IMR-90 (cell line): Measurements from ENCODE around the gene PITPNM2. TPM values are rescaled to one million over a fixed set of nuclear protein-coding genes. Genes with fewer than 3 reads are reported as not detected.

Experiments used
- ATAC-seq: fragments of 200-7000 bp; cut with Tn5 transposase; 2 replicates; pipeline ENCODE4 v1.9.1; 2020; ENCODE audit warnings: low read depth, mild to moderate bottlenecking, moderate library complexity
- BruUV-seq: library from RNA; stranded (reverse); fragments of 400-500 nt; replicated peaks from 2 replicates; lab custom pipeline; 2021; lab: Mats Ljungman, UMichigan
- CTCF ChIA-PET: fragments of 300-600 bp; formaldehyde crosslinking; extraction: SDS; loops from one replicate; lab custom pipeline; 2021; ENCODE audit warnings: antibody characterized with exemption; lab: Yijun Ruan, JAX
- POLR2A ChIA-PET: fragments of 300-600 bp; sonication (Branson Sonifier 250); formaldehyde crosslinking; loops from one replicate; lab custom pipeline; 2022; ENCODE audit warnings: antibody characterized with exemption; ENCODE audit not compliant: unreplicated experiment; lab: Charles Lee
- DNase-seq: peaks from one replicate; pipeline ENCODE4 v3.0.0; 2013
- H2AFZ ChIP-seq: replicated peaks from 2 replicates; pipeline ENCODE3; 2013; ENCODE audit warnings: low read length, mild to moderate bottlenecking; ENCODE audit not compliant: poor library complexity
- H2AK5ac ChIP-seq: 2 replicates; pipeline ENCODE4 v1.6.1; 2013; ENCODE audit warnings: low read depth, low read length, inconsistent platforms
- H2AK9ac ChIP-seq: replicated peaks from 2 replicates; pipeline ENCODE3; 2013; ENCODE audit warnings: mild to moderate bottlenecking, low read depth, low read length, moderate library complexity; ENCODE audit not compliant: poor library complexity
- H2BK120ac ChIP-seq: 2 replicates; pipeline ENCODE4 v1.6.1; 2013; ENCODE audit warnings: low read depth, low read length, inconsistent platforms
- H2BK15ac ChIP-seq: 3 replicates; pipeline ENCODE4 v1.6.1; 2013; ENCODE audit warnings: low read depth, low read length, inconsistent platforms
- H2BK20ac ChIP-seq: 2 replicates; pipeline ENCODE4 v1.6.1; 2013; ENCODE audit warnings: low read depth, mild to moderate bottlenecking, inconsistent platforms, low read length, moderate library complexity
- H2BK5ac ChIP-seq: 2 replicates; pipeline ENCODE4 v1.6.1; 2013; ENCODE audit warnings: mild to moderate bottlenecking, low read depth, low read length, inconsistent platforms; ENCODE audit not compliant: poor library complexity, severe bottlenecking
- H3K14ac ChIP-seq: replicated peaks from 2 replicates; pipeline ENCODE4 v1.6.1; 2013; ENCODE audit warnings: low read depth, low read length, inconsistent platforms
- H3K18ac ChIP-seq: 2 replicates; pipeline ENCODE4 v1.6.1; 2013; ENCODE audit warnings: low read depth, low read length, control low read depth
- H3K23ac ChIP-seq: 2 replicates; pipeline ENCODE4 v1.6.1; 2013; ENCODE audit warnings: low read depth, low read length, inconsistent platforms
- H3K27ac ChIP-seq: 2 replicates; pipeline ENCODE4 v1.5.1; 2013; ENCODE audit warnings: mild to moderate bottlenecking, control low read depth, low read length; ENCODE audit not compliant: insufficient read depth
- H3K27me3 ChIP-seq: 2 replicates; pipeline ENCODE4 v1.6.1; 2013; ENCODE audit warnings: low read length; ENCODE audit not compliant: control insufficient read depth, insufficient read depth
- H3K36me3 ChIP-seq: 2 replicates; pipeline ENCODE4 v1.6.1; 2013; ENCODE audit warnings: low read length, mixed read lengths; ENCODE audit not compliant: control insufficient read depth, insufficient read depth
- H3K4ac ChIP-seq: 2 replicates; pipeline ENCODE4 v1.6.1; 2013; ENCODE audit warnings: low read depth, low read length, inconsistent platforms
- H3K4me1 ChIP-seq: 2 replicates; pipeline ENCODE4 v1.6.1; 2013; ENCODE audit warnings: low read length, mixed read lengths; ENCODE audit not compliant: control insufficient read depth, insufficient read depth
- H3K4me2 ChIP-seq: 2 replicates; pipeline ENCODE4 v1.6.1; 2013; ENCODE audit warnings: low read depth, mild to moderate bottlenecking, control low read depth, low read length, moderate library complexity
- H3K4me3 ChIP-seq: 2 replicates; pipeline ENCODE4 v1.5.1; 2013; ENCODE audit warnings: low read depth, mild to moderate bottlenecking, control low read depth, low read length, moderate library complexity; ENCODE audit not compliant: insufficient read depth
- H3K56ac ChIP-seq: 2 replicates; pipeline ENCODE4 v1.6.1; 2013; ENCODE audit warnings: low read length, inconsistent platforms; ENCODE audit not compliant: insufficient read depth; ENCODE audit errors: extremely low read depth
- H3K79me1 ChIP-seq, 2 experiments: 2 replicates each; pipeline ENCODE4 v1.6.1; 2013; ENCODE audit warnings: low read length in 2 of 2, inconsistent platforms in 1 of 2, low read depth in 1 of 2
- H3K9ac ChIP-seq: 2 replicates; pipeline ENCODE4 v1.6.1; 2013; ENCODE audit warnings: low read depth, low read length, control low read depth
- H3K9me1 ChIP-seq: 2 replicates; pipeline ENCODE4 v1.6.1; 2013; ENCODE audit warnings: low read length, inconsistent platforms; ENCODE audit not compliant: insufficient read depth
- H3K9me3 ChIP-seq: 2 replicates; pipeline ENCODE4 v1.6.1; 2013; ENCODE audit warnings: low read length; ENCODE audit not compliant: control insufficient read depth, insufficient read depth
- H4K20me1 ChIP-seq: 2 replicates; pipeline ENCODE4 v1.6.1; 2013; ENCODE audit warnings: low read length, inconsistent platforms; ENCODE audit not compliant: insufficient read depth
- H4K5ac ChIP-seq: 2 replicates; pipeline ENCODE4 v1.6.1; 2013; ENCODE audit warnings: mild to moderate bottlenecking, low read depth, low read length, control low read depth
- H4K8ac ChIP-seq, 2 experiments: 2 replicates each; pipeline ENCODE4 v1.6.1; 2013; ENCODE audit warnings: low read depth in 2 of 2, low read length in 2 of 2, control low read depth in 1 of 2, inconsistent platforms in 1 of 2
- H4K91ac ChIP-seq: 2 replicates; pipeline ENCODE4 v1.6.1; 2013; ENCODE audit warnings: low read depth, low read length, inconsistent platforms; ENCODE audit not compliant: insufficient read depth
- CHD1 ChIP-seq: IDR thresholded peaks from 2 replicates; pipeline ENCODE4 v1.6.1; 2012; ENCODE audit warnings: low read depth, low read length, improper control_type of control experiment
- ELK1 ChIP-seq: fragments of 150-350 bp; IDR thresholded peaks from 2 replicates; pipeline ENCODE4 v1.6.1; 2016; ENCODE audit warnings: low read depth, mild to moderate bottlenecking, low read length, moderate library complexity, borderline replicate concordance
- FOS ChIP-seq: fragments of 150-350 bp; IDR thresholded peaks from 2 replicates; pipeline ENCODE4 v1.6.1; 2016; ENCODE audit warnings: low read depth, low read length
- MAFK ChIP-seq: IDR thresholded peaks from 2 replicates; pipeline ENCODE4 v1.6.1; 2012; ENCODE audit warnings: low read depth, low read length, improper control_type of control experiment
- MAZ ChIP-seq: IDR thresholded peaks from 2 replicates; pipeline ENCODE4 v1.6.1; 2012; ENCODE audit warnings: low read depth, mild to moderate bottlenecking, low read length, improper control_type of control experiment, moderate library complexity, borderline replicate concordance
- WGBS, 2 experiments: methylation state at CpG; one replicate each; pipeline versions ENCODE4 v1.1.5 to v1.1.7; 2013; ENCODE audit warnings: missing lambda C conversion rate in 2 of 2; ENCODE audit not compliant: insufficient read length in 1 of 2; ENCODE audit errors: extremely low coverage in 2 of 2; 5-methylcytosine and 5-hydroxymethylcytosine counted together
- dilution Hi-C: fragments of 300-500 bp; cut with HindIII; formaldehyde crosslinking; loops from one replicate; pipeline ENCODE4 v1.14.3; 2018; ENCODE audit warnings: low sequenced_read_pairs; ENCODE audit not compliant: unreplicated experiment
- in situ Hi-C: fragments of 300-500 bp; cut with MboI; formaldehyde crosslinking; loops from 3 replicates; pipeline ENCODE4 v1.14.3; 2019; ENCODE audit warnings: low sequenced_read_pairs, inconsistent platforms, mixed read lengths
- intact Hi-C: fragments of 100-400 bp; cut with micrococcal nuclease; formaldehyde crosslinking; loops from 2 replicates; pipeline ENCODE4 v1.10.0; 2022
- polyA plus RNA-seq, 3 experiments: library from polyadenylated mRNA; depleted of rRNA; stranded (reverse); fragments of >200 nt; gene quantifications; 2 replicates each; pipeline ENCODE4 v1.2.3, GENCODE V29; 2012; ENCODE audit warnings: low replicate concordance in 1 of 3
- total RNA-seq: library from RNA; depleted of rRNA; stranded (reverse); fragments of >200 nt; gene quantifications from 2 replicates; pipeline ENCODE4 v1.2.3, GENCODE V29; 2012

PITPNM2 gene
- total and polyA plus RNA-seq, 2 of the 4 experiments (the other 2 are of a cell fraction), result 1.6 to 3.0 TPM

GRCh38 chr12:123141615-123142517 is 9.0 kb downstream of the PITPNM2 start:
- ATAC-seq, result peak; percentile 88
- peaks cover 4% of the 10 kb centered on the region; the same call in 1 of the 2 replicates for H3K36me3 ChIP-seq
- H3K14ac ChIP-seq, result peak overlapping the region; percentile 7; the same call in 1 of the 2 replicates
- no peak overlapping the region for H2AFZ ChIP-seq
- no peak overlapping the region for H3K56ac ChIP-seq
- H3K23ac ChIP-seq, result peak overlapping the region; percentile 28; the same call in 1 of the 2 replicates
- peak overlapping the region; percentile 35; the same call in 1 of the 2 replicates for H4K5ac ChIP-seq
- no peak overlapping the region for H3K4me3 ChIP-seq
- peak overlapping the region; percentile 41 for H2BK120ac ChIP-seq
- H2AK5ac ChIP-seq, result peak overlapping the region; percentile 68; the same call in 1 of the 2 replicates
- 60% methylated on average over 2 of the region's 15 CpGs; no CpG with 5 or more reads in 1 of the 2 experiments for WGBS, 2 experiments
- ChIA-PET POLR2A (no interaction called here), CTCF (no interaction called here)
- in situ Hi-C loops (loop anchor here (10.0 kb wide), 1 partner anchor 157 kb away; the partner anchor contains the start of gene ARL6IP4), intact Hi-C loops (no loop called here), dilution Hi-C loops (no loop called here)
- H3K27ac ChIP-seq, result peak overlapping the region; percentile 35
- no peak overlapping the region for H4K91ac ChIP-seq
- H3K9me3 ChIP-seq, result no peaks in the 10 kb centered on the region
- H2BK15ac ChIP-seq, result no peak overlapping the region
- H3K27me3 ChIP-seq, result no peaks in the 10 kb centered on the region
- H3K18ac ChIP-seq, result peak overlapping the region; percentile 6; the same call in 1 of the 2 replicates
- no TSS peak for BruUV-seq
- H4K20me1 ChIP-seq, result peaks cover 18% of the 10 kb centered on the region
- H3K4me1 ChIP-seq, result peaks cover 33% of the 10 kb centered on the region
- no peak overlapping the region for H2BK5ac ChIP-seq
- H3K9ac ChIP-seq, result no peak overlapping the region
- peak overlapping the region; percentile 49 for H3K4ac ChIP-seq
- DNase-seq, result peak; percentile 84
- TF ChIP-seq FOS (peak; percentile 67), ELK1 (no peak), CHD1 (no peak), MAZ (no peak), MAFK (peak; percentile 95)
- peaks cover 21% of the 10 kb centered on the region for H3K9me1 ChIP-seq
- H2AK9ac ChIP-seq, result peak overlapping the region; percentile 70
- 0 out of 2 replicates have a peak overlapping the region, but pooled peaks have one; percentile 3 for H2BK20ac ChIP-seq
- peaks cover 27 to 61% of the 10 kb centered on the region in 2 experiments for H3K79me1 ChIP-seq
- peak overlapping the region; percentile 22 for H3K4me2 ChIP-seq
- no peak overlapping the region; a peak in 1 of 4 replicates for H4K8ac ChIP-seq
